ENCODE results near the gene IBA57.

IBA57 gene

DNA sequence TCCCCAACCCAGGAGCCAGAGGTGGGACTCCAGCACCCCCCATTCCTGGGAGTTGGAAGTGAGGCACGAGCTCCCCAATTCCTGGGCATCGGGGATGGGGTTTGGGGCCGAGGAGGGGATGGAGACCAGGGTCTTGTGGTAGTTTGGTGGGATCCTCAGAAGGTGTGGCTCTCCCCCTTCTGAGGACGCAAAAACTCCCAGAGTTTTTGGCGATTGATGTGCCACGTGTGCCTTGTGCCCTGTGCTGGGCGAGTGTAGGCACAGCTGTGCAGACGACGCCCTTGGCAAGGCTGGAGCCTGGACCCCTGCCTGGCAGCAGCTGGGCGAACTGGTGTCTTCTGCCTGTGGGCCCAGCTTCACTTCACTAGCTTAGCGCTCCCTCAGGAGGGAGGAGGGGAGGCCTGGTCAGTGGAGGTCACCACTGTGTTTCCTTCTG lies 22.9 kb upstream of the IBA57 start:
- Histone ChIP-seq H3K27me3 (no peaks in the 10 kb centered on the region), H3K27ac (no peak overlapping the region), H3K36me3 (peaks cover 17 to 26% (median 25%) of the 10 kb centered on the region in 3 donors), H3K4me1 (peaks cover 0 to 50% (median 40%) of the 10 kb centered on the region in 4 donors), H3K4me3 (no peak overlapping the region), H3K9me3 (no peaks in the 10 kb centered on the region)
- intact Hi-C loops (cut with DNase I; ENCODE audit: low total_unique reads) = no loop called here
- no peak for DNase-seq
- TF ChIP-seq, protein P1, sequence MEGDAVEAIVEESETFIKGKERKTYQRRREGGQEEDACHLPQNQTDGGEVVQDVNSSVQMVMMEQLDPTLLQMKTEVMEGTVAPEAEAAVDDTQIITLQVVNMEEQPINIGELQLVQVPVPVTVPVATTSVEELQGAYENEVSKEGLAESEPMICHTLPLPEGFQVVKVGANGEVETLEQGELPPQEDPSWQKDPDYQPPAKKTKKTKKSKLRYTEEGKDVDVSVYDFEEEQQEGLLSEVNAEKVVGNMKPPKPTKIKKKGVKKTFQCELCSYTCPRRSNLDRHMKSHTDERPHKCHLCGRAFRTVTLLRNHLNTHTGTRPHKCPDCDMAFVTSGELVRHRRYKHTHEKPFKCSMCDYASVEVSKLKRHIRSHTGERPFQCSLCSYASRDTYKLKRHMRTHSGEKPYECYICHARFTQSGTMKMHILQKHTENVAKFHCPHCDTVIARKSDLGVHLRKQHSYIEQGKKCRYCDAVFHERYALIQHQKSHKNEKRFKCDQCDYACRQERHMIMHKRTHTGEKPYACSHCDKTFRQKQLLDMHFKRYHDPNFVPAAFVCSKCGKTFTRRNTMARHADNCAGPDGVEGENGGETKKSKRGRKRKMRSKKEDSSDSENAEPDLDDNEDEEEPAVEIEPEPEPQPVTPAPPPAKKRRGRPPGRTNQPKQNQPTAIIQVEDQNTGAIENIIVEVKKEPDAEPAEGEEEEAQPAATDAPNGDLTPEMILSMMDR (IDR thresholded peaks at IDR 0.05) = no peak

DNA sequence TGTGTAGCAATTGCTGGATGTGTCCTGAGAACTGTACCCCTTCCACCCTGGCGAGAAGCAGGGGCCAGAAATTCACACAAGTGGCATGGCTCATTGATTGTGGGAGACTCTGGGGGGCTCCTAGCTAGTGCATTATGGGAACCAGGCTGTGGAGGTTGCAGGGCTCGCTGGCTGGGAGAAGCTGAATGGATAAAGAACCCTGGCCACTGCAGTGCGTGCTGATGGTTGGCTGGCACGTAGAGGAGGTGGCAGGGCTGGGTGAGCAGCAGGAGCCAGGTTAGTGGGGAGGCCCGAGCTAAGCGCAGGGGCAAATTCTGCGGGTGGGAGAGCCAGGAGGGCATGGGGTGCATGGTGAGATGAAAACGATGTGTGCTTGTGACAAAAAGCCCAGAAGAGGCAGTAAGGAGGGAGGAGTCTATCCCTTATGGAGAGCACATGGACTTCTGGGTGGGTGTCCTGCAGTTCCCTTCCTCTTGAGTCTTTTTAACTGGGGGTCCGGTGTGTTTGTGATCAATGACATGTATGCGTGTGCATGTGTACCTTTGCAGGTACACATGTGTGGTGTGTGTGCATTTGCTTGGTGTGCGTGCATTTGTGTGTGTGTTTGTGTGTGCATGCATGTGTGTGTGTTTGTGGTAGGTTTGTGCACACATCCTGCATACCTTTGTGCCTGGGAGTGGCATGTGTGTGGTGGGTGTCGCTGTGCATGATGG lies 22.0 kb upstream of the IBA57 start:
- no peak for DNase-seq
- Histone ChIP-seq H3K27me3 (no peaks in the 10 kb centered on the region), H3K9me3 (no peaks in the 10 kb centered on the region), H3K36me3 (peaks cover 22 to 34% (median 33%) of the 10 kb centered on the region in 3 donors), H3K4me3 (no peak overlapping the region), H3K27ac (no peak overlapping the region), H3K4me1 (peaks cover 0 to 51% (median 40%) of the 10 kb centered on the region in 4 donors)
- intact Hi-C loops (cut with DNase I; ENCODE audit: low total_unique reads) = no loop called here
- TF ChIP-seq, protein P1 (IDR thresholded peaks at IDR 0.05) = no peak

DNA sequence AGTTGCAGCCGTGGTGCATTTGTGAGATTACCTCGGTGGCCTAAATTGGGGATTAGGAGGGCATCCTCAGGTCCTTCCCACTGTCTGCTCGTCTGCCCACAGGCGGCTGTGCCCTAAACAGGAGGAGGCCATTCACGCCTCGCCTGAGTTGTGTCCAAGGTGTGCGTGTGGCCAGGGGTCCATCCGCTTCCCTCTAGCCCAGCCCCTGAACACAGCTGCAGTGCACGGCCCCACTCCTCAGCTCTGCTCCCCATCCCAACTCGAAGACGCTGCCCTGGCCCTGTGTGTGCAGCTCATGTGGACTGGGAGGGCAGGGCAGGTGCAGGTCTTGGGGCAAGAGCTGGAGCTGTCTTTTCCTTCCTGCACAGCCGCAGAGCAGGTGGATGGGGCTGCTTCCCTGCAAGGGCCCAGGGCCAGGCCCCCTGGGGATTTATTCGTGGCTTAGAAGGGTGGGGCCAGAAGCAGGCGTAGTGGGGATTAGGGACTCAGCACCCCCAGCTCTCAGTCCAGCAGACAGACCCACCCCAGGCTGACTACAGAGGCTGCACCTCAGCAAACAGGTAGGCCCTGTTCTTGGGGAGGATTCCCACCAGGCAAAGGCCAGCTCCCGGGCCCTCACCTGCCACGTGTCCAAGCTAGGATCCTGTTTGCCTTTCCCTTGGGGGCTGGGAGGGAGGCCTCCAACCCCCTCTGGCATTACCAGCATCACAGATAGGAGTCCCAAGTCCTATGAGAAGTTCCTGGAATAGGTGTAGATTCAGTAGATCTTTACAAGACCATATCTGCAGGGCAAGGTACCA lies 21.2 kb upstream of the IBA57 start:
- no peak overlapping the region for H3K27ac ChIP-seq

DNA sequence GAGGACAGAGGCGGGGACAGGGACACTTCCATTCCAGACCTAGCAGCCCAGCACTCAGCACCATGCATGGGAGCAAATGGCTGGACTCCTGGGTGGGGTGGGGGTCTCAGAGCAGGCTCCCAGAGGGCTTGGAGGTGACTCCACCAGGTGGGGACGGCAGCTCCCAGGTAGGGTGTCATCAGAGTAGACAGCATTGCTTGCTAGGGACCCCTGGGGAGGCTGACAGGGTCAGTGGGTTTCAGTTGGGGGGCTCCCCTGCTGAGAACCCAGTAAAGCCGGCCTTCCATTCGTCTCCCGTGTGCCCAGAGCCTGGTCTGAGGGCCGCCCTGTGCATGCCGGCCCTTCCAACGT lies 20.6 kb upstream of the IBA57 start:
- H3K27me3 ChIP-seq = no peaks in the 10 kb centered on the region
- peaks cover 0 to 65% (median 50%) of the 10 kb centered on the region in 4 donors for H3K4me1 ChIP-seq
- H3K36me3 ChIP-seq = peaks cover 22 to 47% (median 37%) of the 10 kb centered on the region in 3 donors
- H3K9me3 ChIP-seq = no peaks in the 10 kb centered on the region
- no peak for DNase-seq
- no peak overlapping the region for H3K27ac ChIP-seq
- TF ChIP-seq, protein P1 (IDR thresholded peaks at IDR 0.05) = no peak
- no peak overlapping the region for H3K4me3 ChIP-seq
- intact Hi-C loops (cut with DNase I; ENCODE audit: low total_unique reads) = no loop called here

More for the DNA sequence above, 21.2 kb upstream of the IBA57 start:
- Histone ChIP-seq H3K4me3 (no peak overlapping the region), H3K4me1 (peaks cover 0 to 59% (median 44%) of the 10 kb centered on the region in 4 donors), H3K27me3 (no peaks in the 10 kb centered on the region), H3K36me3 (peaks cover 22 to 42% (median 37%) of the 10 kb centered on the region in 3 donors), H3K9me3 (no peaks in the 10 kb centered on the region)
- DNase-seq = no peak
- intact Hi-C loops (cut with DNase I; ENCODE audit: low total_unique reads) = no loop called here
- TF ChIP-seq, protein P1 (IDR thresholded peaks at IDR 0.05) = no peak

DNA sequence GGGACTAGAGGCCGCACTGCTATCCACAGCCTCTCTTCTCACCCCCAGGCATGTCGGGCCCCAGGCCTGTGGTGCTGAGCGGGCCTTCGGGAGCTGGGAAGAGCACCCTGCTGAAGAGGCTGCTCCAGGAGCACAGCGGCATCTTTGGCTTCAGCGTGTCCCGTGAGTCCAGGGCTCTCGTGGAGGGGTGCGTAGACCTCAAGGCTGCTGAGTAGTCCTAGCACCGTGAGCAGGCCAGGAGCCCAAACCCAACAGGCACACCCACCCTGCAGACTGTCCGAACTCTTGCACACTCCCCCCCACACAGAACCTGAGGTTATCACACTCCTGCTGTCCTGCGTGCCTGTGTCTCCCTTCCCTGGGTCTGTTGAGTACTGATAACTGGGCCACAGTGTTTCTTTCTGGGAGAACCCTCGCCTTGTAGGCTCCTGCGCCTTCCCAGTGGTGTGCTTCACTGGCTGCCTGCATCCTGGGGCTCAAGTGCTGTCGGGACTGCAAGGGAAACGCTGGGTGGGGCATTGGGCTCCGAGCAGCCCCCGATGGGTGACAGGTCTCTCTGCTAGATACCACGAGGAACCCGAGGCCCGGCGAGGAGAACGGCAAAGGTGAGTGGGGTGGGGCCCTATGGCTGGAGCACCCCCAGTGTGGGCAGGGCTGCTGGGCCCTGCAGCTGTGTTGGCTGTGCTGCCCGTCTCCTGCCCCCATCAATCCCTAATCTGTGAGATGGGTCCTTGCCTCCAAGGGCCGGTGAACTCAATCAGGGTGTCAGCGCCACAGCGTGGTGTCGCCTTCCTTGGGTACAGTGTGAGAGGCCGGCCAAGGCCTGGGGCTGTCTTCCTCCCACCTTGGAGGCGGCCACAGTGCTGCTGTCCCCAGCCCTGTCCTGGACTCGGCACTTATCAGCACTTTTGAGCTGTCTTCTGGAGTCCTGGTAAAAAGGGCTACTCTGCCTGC lies 19.9 kb upstream of the IBA57 start:
- no peak for DNase-seq
- Histone ChIP-seq H3K27ac (no peak overlapping the region), H3K27me3 (no peaks in the 10 kb centered on the region), H3K4me1 (peaks cover 0 to 70% (median 54%) of the 10 kb centered on the region in 4 donors), H3K9me3 (no peaks in the 10 kb centered on the region), H3K4me3 (no peak overlapping the region), H3K36me3 (peaks cover 22 to 49% (median 37%) of the 10 kb centered on the region in 3 donors)
- intact Hi-C loops (cut with DNase I; ENCODE audit: low total_unique reads) = no loop called here
- TF ChIP-seq, protein P1 (IDR thresholded peaks at IDR 0.05) = no peak

Measured in tibial artery (tissue), 4 donors.